IMR-90 (cell line): ENCODE results near the gene AQP12B. TPM values are rescaled to one million over a fixed set of nuclear protein-coding genes. Genes with fewer than 3 reads are reported as not detected.
A peak's percentile ranks its signal among the peaks of the same experiment; 100 is the strongest.

ENCODE experiments used
- ATAC-seq: fragments of 200-7000 bp; cut with Tn5 transposase; 2 replicates; pipeline ENCODE4 v1.9.1; 2020; ENCODE audit warnings: low read depth, mild to moderate bottlenecking, moderate library complexity
- BruUV-seq: library from RNA; stranded (reverse); fragments of 400-500 nt; replicated peaks from 2 replicates; lab custom pipeline; 2021; lab: Mats Ljungman, UMichigan
- CTCF ChIA-PET: fragments of 300-600 bp; formaldehyde crosslinking; extraction: SDS; loops from one replicate; lab custom pipeline; 2021; ENCODE audit warnings: antibody characterized with exemption; lab: Yijun Ruan, JAX
- POLR2A ChIA-PET: fragments of 300-600 bp; sonication (Branson Sonifier 250); formaldehyde crosslinking; loops from one replicate; lab custom pipeline; 2022; ENCODE audit warnings: antibody characterized with exemption; ENCODE audit not compliant: unreplicated experiment; lab: Charles Lee
- DNase-seq: peaks from one replicate; pipeline ENCODE4 v3.0.0; 2013
- H2AFZ ChIP-seq: replicated peaks from 2 replicates; pipeline ENCODE3; 2013; ENCODE audit warnings: low read length, mild to moderate bottlenecking; ENCODE audit not compliant: poor library complexity
- H2AK5ac ChIP-seq: 2 replicates; pipeline ENCODE4 v1.6.1; 2013; ENCODE audit warnings: low read depth, low read length, inconsistent platforms
- H2AK9ac ChIP-seq: replicated peaks from 2 replicates; pipeline ENCODE3; 2013; ENCODE audit warnings: mild to moderate bottlenecking, low read depth, low read length, moderate library complexity; ENCODE audit not compliant: poor library complexity
- H2BK120ac ChIP-seq: 2 replicates; pipeline ENCODE4 v1.6.1; 2013; ENCODE audit warnings: low read depth, low read length, inconsistent platforms
- H2BK15ac ChIP-seq: 3 replicates; pipeline ENCODE4 v1.6.1; 2013; ENCODE audit warnings: low read depth, low read length, inconsistent platforms
- H2BK20ac ChIP-seq: 2 replicates; pipeline ENCODE4 v1.6.1; 2013; ENCODE audit warnings: low read depth, mild to moderate bottlenecking, inconsistent platforms, low read length, moderate library complexity
- H2BK5ac ChIP-seq: 2 replicates; pipeline ENCODE4 v1.6.1; 2013; ENCODE audit warnings: mild to moderate bottlenecking, low read depth, low read length, inconsistent platforms; ENCODE audit not compliant: poor library complexity, severe bottlenecking
- H3K14ac ChIP-seq: replicated peaks from 2 replicates; pipeline ENCODE4 v1.6.1; 2013; ENCODE audit warnings: low read depth, low read length, inconsistent platforms
- H3K18ac ChIP-seq: 2 replicates; pipeline ENCODE4 v1.6.1; 2013; ENCODE audit warnings: low read depth, low read length, control low read depth
- H3K23ac ChIP-seq: 2 replicates; pipeline ENCODE4 v1.6.1; 2013; ENCODE audit warnings: low read depth, low read length, inconsistent platforms
- H3K27ac ChIP-seq: 2 replicates; pipeline ENCODE4 v1.5.1; 2013; ENCODE audit warnings: mild to moderate bottlenecking, control low read depth, low read length; ENCODE audit not compliant: insufficient read depth
- H3K27me3 ChIP-seq: 2 replicates; pipeline ENCODE4 v1.6.1; 2013; ENCODE audit warnings: low read length; ENCODE audit not compliant: control insufficient read depth, insufficient read depth
- H3K36me3 ChIP-seq: 2 replicates; pipeline ENCODE4 v1.6.1; 2013; ENCODE audit warnings: low read length, mixed read lengths; ENCODE audit not compliant: control insufficient read depth, insufficient read depth
- H3K4ac ChIP-seq: 2 replicates; pipeline ENCODE4 v1.6.1; 2013; ENCODE audit warnings: low read depth, low read length, inconsistent platforms
- H3K4me1 ChIP-seq: 2 replicates; pipeline ENCODE4 v1.6.1; 2013; ENCODE audit warnings: low read length, mixed read lengths; ENCODE audit not compliant: control insufficient read depth, insufficient read depth
- H3K4me2 ChIP-seq: 2 replicates; pipeline ENCODE4 v1.6.1; 2013; ENCODE audit warnings: low read depth, mild to moderate bottlenecking, control low read depth, low read length, moderate library complexity
- H3K4me3 ChIP-seq: 2 replicates; pipeline ENCODE4 v1.5.1; 2013; ENCODE audit warnings: low read depth, mild to moderate bottlenecking, control low read depth, low read length, moderate library complexity; ENCODE audit not compliant: insufficient read depth
- H3K56ac ChIP-seq: 2 replicates; pipeline ENCODE4 v1.6.1; 2013; ENCODE audit warnings: low read length, inconsistent platforms; ENCODE audit not compliant: insufficient read depth; ENCODE audit errors: extremely low read depth
- H3K79me1 ChIP-seq, 2 experiments: 2 replicates each; pipeline ENCODE4 v1.6.1; 2013; ENCODE audit warnings: low read length in 2 of 2, inconsistent platforms in 1 of 2, low read depth in 1 of 2
- H3K9ac ChIP-seq: 2 replicates; pipeline ENCODE4 v1.6.1; 2013; ENCODE audit warnings: low read depth, low read length, control low read depth
- H3K9me1 ChIP-seq: 2 replicates; pipeline ENCODE4 v1.6.1; 2013; ENCODE audit warnings: low read length, inconsistent platforms; ENCODE audit not compliant: insufficient read depth
- H3K9me3 ChIP-seq: 2 replicates; pipeline ENCODE4 v1.6.1; 2013; ENCODE audit warnings: low read length; ENCODE audit not compliant: control insufficient read depth, insufficient read depth
- H4K20me1 ChIP-seq: 2 replicates; pipeline ENCODE4 v1.6.1; 2013; ENCODE audit warnings: low read length, inconsistent platforms; ENCODE audit not compliant: insufficient read depth
- H4K5ac ChIP-seq: 2 replicates; pipeline ENCODE4 v1.6.1; 2013; ENCODE audit warnings: mild to moderate bottlenecking, low read depth, low read length, control low read depth
- H4K8ac ChIP-seq, 2 experiments: 2 replicates each; pipeline ENCODE4 v1.6.1; 2013; ENCODE audit warnings: low read depth in 2 of 2, low read length in 2 of 2, control low read depth in 1 of 2, inconsistent platforms in 1 of 2
- H4K91ac ChIP-seq: 2 replicates; pipeline ENCODE4 v1.6.1; 2013; ENCODE audit warnings: low read depth, low read length, inconsistent platforms; ENCODE audit not compliant: insufficient read depth
- CEBPB ChIP-seq: IDR thresholded peaks from 2 replicates; pipeline ENCODE4 v1.6.1; 2012; ENCODE audit warnings: low read depth, low read length, improper control_type of control experiment
- CHD1 ChIP-seq: IDR thresholded peaks from 2 replicates; pipeline ENCODE4 v1.6.1; 2012; ENCODE audit warnings: low read depth, low read length, improper control_type of control experiment
- MXI1 ChIP-seq: IDR thresholded peaks from 2 replicates; pipeline ENCODE4 v1.6.1; 2012; ENCODE audit warnings: low read depth, mild to moderate bottlenecking, low read length, moderate library complexity, borderline replicate concordance
- RAD21 ChIP-seq: IDR thresholded peaks from 2 replicates; pipeline ENCODE4 v1.6.1; 2012; ENCODE audit warnings: low read length, improper control_type of control experiment
- SMC3 ChIP-seq: fragments of 150-350 bp; IDR thresholded peaks from 2 replicates; pipeline ENCODE4 v1.6.1; 2016; ENCODE audit warnings: low read depth, mild to moderate bottlenecking, antibody characterized with exemption, low read length, moderate library complexity
- WGBS, 2 experiments: methylation state at CpG; one replicate each; pipeline versions ENCODE4 v1.1.5 to v1.1.7; 2013; ENCODE audit warnings: missing lambda C conversion rate in 2 of 2; ENCODE audit not compliant: insufficient read length in 1 of 2; ENCODE audit errors: extremely low coverage in 2 of 2; 5-methylcytosine and 5-hydroxymethylcytosine counted together
- dilution Hi-C: fragments of 300-500 bp; cut with HindIII; formaldehyde crosslinking; loops from one replicate; pipeline ENCODE4 v1.14.3; 2018; ENCODE audit warnings: low sequenced_read_pairs; ENCODE audit not compliant: unreplicated experiment
- in situ Hi-C: fragments of 300-500 bp; cut with MboI; formaldehyde crosslinking; loops from 3 replicates; pipeline ENCODE4 v1.14.3; 2019; ENCODE audit warnings: low sequenced_read_pairs, inconsistent platforms, mixed read lengths
- intact Hi-C: fragments of 100-400 bp; cut with micrococcal nuclease; formaldehyde crosslinking; loops from 2 replicates; pipeline ENCODE4 v1.10.0; 2022
- polyA plus RNA-seq, 3 experiments: library from polyadenylated mRNA; depleted of rRNA; stranded (reverse); fragments of >200 nt; gene quantifications; 2 replicates each; pipeline ENCODE4 v1.2.3, GENCODE V29; 2012; ENCODE audit warnings: low replicate concordance in 1 of 3
- total RNA-seq: library from RNA; depleted of rRNA; stranded (reverse); fragments of >200 nt; gene quantifications from 2 replicates; pipeline ENCODE4 v1.2.3, GENCODE V29; 2012
- TF ChIP-seq, protein P1 (sequence below): conservative IDR thresholded peaks from 2 replicates; pipeline ENCODE4 v1.5.1; 2012; ENCODE audit warnings: mild to moderate bottlenecking, low read depth, low read length, improper control_type of control experiment

AQP12B gene
- total and polyA plus RNA-seq, 2 of the 4 experiments (the other 2 are of a cell fraction), result not detected

DNA sequence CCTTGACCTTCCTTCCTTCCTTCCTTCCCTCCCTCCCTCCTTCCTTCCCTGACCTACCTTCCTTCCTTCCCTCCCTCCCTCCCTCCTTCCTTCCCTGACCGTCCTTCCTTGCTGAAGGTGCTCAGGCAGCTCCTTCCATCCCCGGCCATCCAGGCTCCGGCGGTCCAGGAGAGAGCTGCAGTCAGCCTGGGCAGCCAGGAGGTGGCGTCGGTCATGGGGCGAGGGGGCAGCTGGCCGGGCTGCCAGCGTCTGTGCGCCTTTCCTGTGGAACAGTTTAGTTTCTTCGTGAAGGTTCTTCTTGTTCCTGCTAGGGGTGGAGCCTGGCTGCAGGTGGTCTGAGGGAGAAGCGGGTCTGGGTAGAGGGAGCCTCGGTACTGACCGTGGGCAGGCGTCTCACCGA, 41.7 kb downstream of the AQP12B start:
- H2BK20ac ChIP-seq, result no peak overlapping the region
- no peak overlapping the region for H3K23ac ChIP-seq
- 10% methylated on average over 2 of the region's 16 CpGs; no CpG with 5 or more reads in 1 of the 2 experiments for WGBS, 2 experiments
- H4K8ac ChIP-seq, result no peak overlapping the region
- H3K4me3 ChIP-seq, result no peak overlapping the region
- no peak overlapping the region for H4K91ac ChIP-seq
- intact Hi-C loops (no loop called here), dilution Hi-C loops (no loop called here), in situ Hi-C loops (no loop called here)
- no peak overlapping the region for H2BK15ac ChIP-seq
- TF ChIP-seq, protein P1, sequence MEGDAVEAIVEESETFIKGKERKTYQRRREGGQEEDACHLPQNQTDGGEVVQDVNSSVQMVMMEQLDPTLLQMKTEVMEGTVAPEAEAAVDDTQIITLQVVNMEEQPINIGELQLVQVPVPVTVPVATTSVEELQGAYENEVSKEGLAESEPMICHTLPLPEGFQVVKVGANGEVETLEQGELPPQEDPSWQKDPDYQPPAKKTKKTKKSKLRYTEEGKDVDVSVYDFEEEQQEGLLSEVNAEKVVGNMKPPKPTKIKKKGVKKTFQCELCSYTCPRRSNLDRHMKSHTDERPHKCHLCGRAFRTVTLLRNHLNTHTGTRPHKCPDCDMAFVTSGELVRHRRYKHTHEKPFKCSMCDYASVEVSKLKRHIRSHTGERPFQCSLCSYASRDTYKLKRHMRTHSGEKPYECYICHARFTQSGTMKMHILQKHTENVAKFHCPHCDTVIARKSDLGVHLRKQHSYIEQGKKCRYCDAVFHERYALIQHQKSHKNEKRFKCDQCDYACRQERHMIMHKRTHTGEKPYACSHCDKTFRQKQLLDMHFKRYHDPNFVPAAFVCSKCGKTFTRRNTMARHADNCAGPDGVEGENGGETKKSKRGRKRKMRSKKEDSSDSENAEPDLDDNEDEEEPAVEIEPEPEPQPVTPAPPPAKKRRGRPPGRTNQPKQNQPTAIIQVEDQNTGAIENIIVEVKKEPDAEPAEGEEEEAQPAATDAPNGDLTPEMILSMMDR, result peak; percentile 35; the same call in 1 of the 2 replicates
- TF ChIP-seq SMC3, result peak; percentile 16; the same call in 1 of the 2 replicates
- TF ChIP-seq CEBPB, result no peak
- TF ChIP-seq CHD1, result no peak
- TF ChIP-seq RAD21, result 0 out of 2 replicates have a peak, but pooled peaks have one; percentile 9
- no peak for TF ChIP-seq MXI1
- no peak overlapping the region for H2BK120ac ChIP-seq
- ChIA-PET POLR2A (no interaction called here), CTCF (interaction anchor here (0.7 kb wide), 1 partner anchor 68 kb away, joined by 3 read pairs; no protein-coding TSS in a partner anchor)
- no peak overlapping the region for H3K18ac ChIP-seq
- no peaks in the 10 kb centered on the region for H3K9me1 ChIP-seq
- DNase-seq (no peak), ATAC-seq (peak; percentile 81)
- H2AK5ac ChIP-seq, result no peak overlapping the region
- no peaks in the 10 kb centered on the region for H3K9me3 ChIP-seq
- no peaks in the 10 kb centered on the region for H4K20me1 ChIP-seq
- H3K56ac ChIP-seq, result no peak overlapping the region
- no peak overlapping the region for H3K27ac ChIP-seq
- no peak overlapping the region for H3K14ac ChIP-seq
- no peak overlapping the region for H3K4me2 ChIP-seq
- peaks cover 36% of the 10 kb centered on the region for H3K27me3 ChIP-seq
- no peak overlapping the region for H2BK5ac ChIP-seq
- H3K4me1 ChIP-seq, result no peaks in the 10 kb centered on the region
- H3K36me3 ChIP-seq, result no peaks in the 10 kb centered on the region
- H3K4ac ChIP-seq, result no peak overlapping the region
- H4K5ac ChIP-seq, result no peak overlapping the region
- peak overlapping the region; percentile 42 for H2AK9ac ChIP-seq
- no peaks in the 10 kb centered on the region for H3K79me1 ChIP-seq
- peak overlapping the region; percentile 58 for H2AFZ ChIP-seq
- no TSS peak for BruUV-seq
- H3K9ac ChIP-seq, result no peak overlapping the region
